ENCODE results near the gene CORO6.

- TF ChIP-seq, protein P1, sequence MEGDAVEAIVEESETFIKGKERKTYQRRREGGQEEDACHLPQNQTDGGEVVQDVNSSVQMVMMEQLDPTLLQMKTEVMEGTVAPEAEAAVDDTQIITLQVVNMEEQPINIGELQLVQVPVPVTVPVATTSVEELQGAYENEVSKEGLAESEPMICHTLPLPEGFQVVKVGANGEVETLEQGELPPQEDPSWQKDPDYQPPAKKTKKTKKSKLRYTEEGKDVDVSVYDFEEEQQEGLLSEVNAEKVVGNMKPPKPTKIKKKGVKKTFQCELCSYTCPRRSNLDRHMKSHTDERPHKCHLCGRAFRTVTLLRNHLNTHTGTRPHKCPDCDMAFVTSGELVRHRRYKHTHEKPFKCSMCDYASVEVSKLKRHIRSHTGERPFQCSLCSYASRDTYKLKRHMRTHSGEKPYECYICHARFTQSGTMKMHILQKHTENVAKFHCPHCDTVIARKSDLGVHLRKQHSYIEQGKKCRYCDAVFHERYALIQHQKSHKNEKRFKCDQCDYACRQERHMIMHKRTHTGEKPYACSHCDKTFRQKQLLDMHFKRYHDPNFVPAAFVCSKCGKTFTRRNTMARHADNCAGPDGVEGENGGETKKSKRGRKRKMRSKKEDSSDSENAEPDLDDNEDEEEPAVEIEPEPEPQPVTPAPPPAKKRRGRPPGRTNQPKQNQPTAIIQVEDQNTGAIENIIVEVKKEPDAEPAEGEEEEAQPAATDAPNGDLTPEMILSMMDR (IDR thresholded peaks at IDR 0.05), result no peak
- no peak for TF ChIP-seq POLR2AphosphoS5 (IDR thresholded peaks at IDR 0.05; ENCODE audit: low read depth, low read length)
- TF ChIP-seq, protein P2, sequence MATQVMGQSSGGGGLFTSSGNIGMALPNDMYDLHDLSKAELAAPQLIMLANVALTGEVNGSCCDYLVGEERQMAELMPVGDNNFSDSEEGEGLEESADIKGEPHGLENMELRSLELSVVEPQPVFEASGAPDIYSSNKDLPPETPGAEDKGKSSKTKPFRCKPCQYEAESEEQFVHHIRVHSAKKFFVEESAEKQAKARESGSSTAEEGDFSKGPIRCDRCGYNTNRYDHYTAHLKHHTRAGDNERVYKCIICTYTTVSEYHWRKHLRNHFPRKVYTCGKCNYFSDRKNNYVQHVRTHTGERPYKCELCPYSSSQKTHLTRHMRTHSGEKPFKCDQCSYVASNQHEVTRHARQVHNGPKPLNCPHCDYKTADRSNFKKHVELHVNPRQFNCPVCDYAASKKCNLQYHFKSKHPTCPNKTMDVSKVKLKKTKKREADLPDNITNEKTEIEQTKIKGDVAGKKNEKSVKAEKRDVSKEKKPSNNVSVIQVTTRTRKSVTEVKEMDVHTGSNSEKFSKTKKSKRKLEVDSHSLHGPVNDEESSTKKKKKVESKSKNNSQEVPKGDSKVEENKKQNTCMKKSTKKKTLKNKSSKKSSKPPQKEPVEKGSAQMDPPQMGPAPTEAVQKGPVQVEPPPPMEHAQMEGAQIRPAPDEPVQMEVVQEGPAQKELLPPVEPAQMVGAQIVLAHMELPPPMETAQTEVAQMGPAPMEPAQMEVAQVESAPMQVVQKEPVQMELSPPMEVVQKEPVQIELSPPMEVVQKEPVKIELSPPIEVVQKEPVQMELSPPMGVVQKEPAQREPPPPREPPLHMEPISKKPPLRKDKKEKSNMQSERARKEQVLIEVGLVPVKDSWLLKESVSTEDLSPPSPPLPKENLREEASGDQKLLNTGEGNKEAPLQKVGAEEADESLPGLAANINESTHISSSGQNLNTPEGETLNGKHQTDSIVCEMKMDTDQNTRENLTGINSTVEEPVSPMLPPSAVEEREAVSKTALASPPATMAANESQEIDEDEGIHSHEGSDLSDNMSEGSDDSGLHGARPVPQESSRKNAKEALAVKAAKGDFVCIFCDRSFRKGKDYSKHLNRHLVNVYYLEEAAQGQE (IDR thresholded peaks at IDR 0.05; ENCODE audit: insufficient read depth in 1 of 2, low read depth in 2 of 2, low read length in 1 of 2), result no peak
Measured at GRCh38 chr17:29627951-29628350, 5.2 kb upstream of the CORO6 start.

Data from Panc1 (cell line).